Nephron progenitor cell (in vitro differentiated cells): ENCODE data around the gene ADH1A.

Experiments used
- DNase-seq: peaks from one replicate; pipeline ENCODE4 v3.0.0; 2021
- H3K27ac Mint-ChIP-seq: 2 replicates; pipeline ENCODE4 v1.8.0; 2021; ENCODE audit warnings: mild to moderate bottlenecking, moderate library complexity, mixed read lengths
- H3K27me3 Mint-ChIP-seq: 2 replicates; pipeline ENCODE4 v1.8.0; 2021; ENCODE audit warnings: mild to moderate bottlenecking, low read depth, mixed read lengths; ENCODE audit not compliant: poor library complexity
- H3K36me3 Mint-ChIP-seq: 2 replicates; pipeline ENCODE4 v1.8.0; 2021; ENCODE audit warnings: low read depth, mixed read lengths
- H3K4me1 Mint-ChIP-seq: 2 replicates; pipeline ENCODE4 v1.8.0; 2021; ENCODE audit warnings: mixed read lengths
- H3K4me3 Mint-ChIP-seq: 2 replicates; pipeline ENCODE4 v1.8.0; 2021; ENCODE audit warnings: mild to moderate bottlenecking, moderate library complexity, mixed read lengths
- H3K9me3 Mint-ChIP-seq: 2 replicates; pipeline ENCODE4 v1.8.0; 2021; ENCODE audit warnings: mild to moderate bottlenecking, moderate library complexity, mixed read lengths
- CTCF ChIP-seq: fragments of 200-600 bp; sonication (generic); IDR thresholded peaks from 2 replicates; pipeline ENCODE4 v1.5.0; 2021; ENCODE audit warnings: antibody characterized with exemption

ADH1A gene

GRCh38 chr4:99300934-99301333 is 10.1 kb upstream of the ADH1A start:
- Mint-ChIP-seq H3K27ac (no peak overlapping the region), H3K4me1 (no peaks in the 10 kb centered on the region), H3K9me3 (peaks cover 32% of the 10 kb centered on the region), H3K4me3 (no peak overlapping the region), H3K27me3 (no peaks in the 10 kb centered on the region), H3K36me3 (no peaks in the 10 kb centered on the region)
- TF ChIP-seq CTCF = no peak
- DNase-seq = no peak

- no peak overlapping the region for H3K4me3 Mint-ChIP-seq
- peaks cover 4% of the 10 kb centered on the region for H3K36me3 Mint-ChIP-seq
- no peaks in the 10 kb centered on the region for H3K4me1 Mint-ChIP-seq
- no peak for DNase-seq
- H3K9me3 Mint-ChIP-seq = peaks cover 40% of the 10 kb centered on the region
- H3K27me3 Mint-ChIP-seq = peaks cover 2% of the 10 kb centered on the region
- TF ChIP-seq CTCF = no peak
- H3K27ac Mint-ChIP-seq = no peak overlapping the region
Observed at GRCh38 chr4:99293357-99293756, 2.6 kb upstream of the ADH1A start.

- H3K27me3 Mint-ChIP-seq = no peaks in the 10 kb centered on the region
Observed at GRCh38 chr4:99285387-99285786, 5.4 kb downstream of the ADH1A start.

GRCh38 chr4:99282731-99283130 is 8.1 kb downstream of the ADH1A start:
- DNase-seq = no peak
- Mint-ChIP-seq H3K27ac (no peak overlapping the region), H3K9me3 (no peaks in the 10 kb centered on the region), H3K4me1 (no peaks in the 10 kb centered on the region), H3K27me3 (no peaks in the 10 kb centered on the region), H3K4me3 (no peak overlapping the region), H3K36me3 (no peaks in the 10 kb centered on the region)
- TF ChIP-seq CTCF = no peak

More at GRCh38 chr4:99285387-99285786, 5.4 kb downstream of the ADH1A start:
- H3K4me1 Mint-ChIP-seq = no peaks in the 10 kb centered on the region
- no peaks in the 10 kb centered on the region for H3K9me3 Mint-ChIP-seq
- no peak for DNase-seq
- TF ChIP-seq CTCF = no peak
- no peak overlapping the region for H3K4me3 Mint-ChIP-seq
- no peaks in the 10 kb centered on the region for H3K36me3 Mint-ChIP-seq
- no peak overlapping the region for H3K27ac Mint-ChIP-seq

GRCh38 chr4:99281261-99281660 is 9.5 kb downstream of the ADH1A start:
- H3K27me3 Mint-ChIP-seq = no peaks in the 10 kb centered on the region
- H3K36me3 Mint-ChIP-seq = no peaks in the 10 kb centered on the region
- DNase-seq = no peak
- TF ChIP-seq CTCF = no peak
- no peak overlapping the region for H3K27ac Mint-ChIP-seq
- no peak overlapping the region for H3K4me3 Mint-ChIP-seq
- no peaks in the 10 kb centered on the region for H3K9me3 Mint-ChIP-seq
- H3K4me1 Mint-ChIP-seq = no peaks in the 10 kb centered on the region

- TF ChIP-seq CTCF = no peak
- no peak overlapping the region for H3K27ac Mint-ChIP-seq
- no peaks in the 10 kb centered on the region for H3K27me3 Mint-ChIP-seq
- no peaks in the 10 kb centered on the region for H3K4me1 Mint-ChIP-seq
- no peak for DNase-seq
- no peaks in the 10 kb centered on the region for H3K36me3 Mint-ChIP-seq
- H3K4me3 Mint-ChIP-seq = no peak overlapping the region
- no peaks in the 10 kb centered on the region for H3K9me3 Mint-ChIP-seq
Observed at GRCh38 chr4:99276417-99276816, 14.4 kb downstream of the ADH1A start.
